MM.1S (cell line): ENCODE measurements around the gene AK8.

ENCODE experiments used
- DNase-seq: peaks from one replicate; pipeline ENCODE4 v3.0.0-alpha.2; 2015
- H2AFZ ChIP-seq: fragments of 300-600 bp; sonication (generic); 2 replicates; pipeline ENCODE4 v1.6.0; 2016; ENCODE audit warnings: antibody characterized with exemption, low read length
- H3F3A ChIP-seq: fragments of 300-600 bp; sonication (generic); 2 replicates; pipeline ENCODE4 v1.6.1; 2016; ENCODE audit warnings: mild to moderate bottlenecking, antibody characterized with exemption, low read length, moderate library complexity, mixed read lengths; ENCODE audit not compliant: insufficient read depth
- H3K27ac ChIP-seq: fragments of 300-600 bp; sonication (generic); 2 replicates; pipeline ENCODE4 v1.5.1; 2016; ENCODE audit warnings: mild to moderate bottlenecking, low read length
- H3K27me3 ChIP-seq: fragments of 300-600 bp; sonication (generic); replicated peaks from 2 replicates; pipeline ENCODE4 v1.6.0; 2016; ENCODE audit warnings: low read length; ENCODE audit not compliant: insufficient read depth
- H3K36me3 ChIP-seq: fragments of 300-600 bp; sonication (generic); replicated peaks from 2 replicates; pipeline ENCODE4 v1.6.1; 2016; ENCODE audit warnings: mild to moderate bottlenecking, low read length, mixed read lengths; ENCODE audit not compliant: insufficient read depth
- H3K4me1 ChIP-seq: fragments of 300-600 bp; sonication (generic); 2 replicates; pipeline ENCODE4 v1.6.1; 2016; ENCODE audit warnings: low read length, mixed read lengths
- H3K4me2 ChIP-seq: fragments of 300-600 bp; sonication (generic); 2 replicates; pipeline ENCODE4 v1.6.0; 2016; ENCODE audit warnings: low read depth, low read length
- H3K4me3 ChIP-seq: fragments of 300-600 bp; sonication (generic); 2 replicates; pipeline ENCODE4 v1.5.1; 2016; ENCODE audit warnings: low read length, mixed read lengths
- H3K79me2 ChIP-seq: fragments of 300-600 bp; sonication (generic); 2 replicates; pipeline ENCODE4 v1.6.1; 2016; ENCODE audit warnings: mixed run types, low read length, mixed read lengths
- H3K9ac ChIP-seq: fragments of 300-600 bp; sonication (generic); 2 replicates; pipeline ENCODE4 v1.6.1; 2016; ENCODE audit warnings: low read length, mixed read lengths
- H3K9me2 ChIP-seq: fragments of 300-600 bp; sonication (generic); replicated peaks from 2 replicates; pipeline ENCODE4 v1.6.1; 2016; ENCODE audit warnings: mild to moderate bottlenecking, low read length, mixed read lengths; ENCODE audit not compliant: insufficient read depth
- H3K9me3 ChIP-seq: fragments of 300-600 bp; sonication (generic); replicated peaks from 2 replicates; pipeline ENCODE4 v1.6.1; 2016; ENCODE audit warnings: mild to moderate bottlenecking, low read length, mixed read lengths; ENCODE audit not compliant: insufficient read depth
- H4K20me1 ChIP-seq: fragments of 300-600 bp; sonication (generic); 2 replicates; pipeline ENCODE4 v1.6.1; 2016; ENCODE audit warnings: mild to moderate bottlenecking, low read length, moderate library complexity, mixed read lengths; ENCODE audit not compliant: insufficient read depth
- EZH2 ChIP-seq: fragments of 300-600 bp; sonication (generic); optimal IDR thresholded peaks from 2 replicates; pipeline ENCODE3; 2017; ENCODE audit warnings: low read depth, mild to moderate bottlenecking, antibody characterized with exemption, low read length, mixed read lengths
- EZH2phosphoT487 ChIP-seq: fragments of 300-600 bp; sonication (generic); IDR thresholded peaks from 2 replicates; pipeline ENCODE4 v1.6.1; 2018; ENCODE audit warnings: antibody characterized with exemption, low read length
- TF ChIP-seq, protein P1 (sequence below): fragments of 300-600 bp; sonication (generic); IDR thresholded peaks from 2 replicates; pipeline ENCODE4 v1.5.1; 2016; ENCODE audit warnings: antibody characterized with exemption, low read length, mixed read lengths

Gene AK8

DNA sequence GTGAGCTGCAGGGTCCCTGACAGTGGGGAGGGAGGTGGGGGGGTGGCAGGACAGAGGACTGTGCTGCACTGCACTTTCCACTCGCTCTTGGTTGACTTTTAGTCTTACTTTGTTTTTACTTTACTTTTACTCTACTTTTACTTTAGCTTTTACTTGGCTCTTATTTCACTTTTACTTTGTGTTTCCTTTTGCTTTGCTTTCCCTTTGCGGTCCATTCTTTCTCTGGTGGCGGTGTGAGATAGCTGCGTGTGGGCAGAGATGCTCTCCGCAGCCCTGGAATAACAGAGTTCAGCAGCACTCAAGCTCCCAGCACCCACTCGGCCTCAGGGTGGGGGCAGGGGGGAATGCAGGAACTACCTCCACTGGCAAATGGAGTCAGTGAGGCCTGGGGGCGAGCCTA, 4.7 kb downstream of the AK8 start:
- no peak overlapping the region for H3K27ac ChIP-seq
- H3K79me2 ChIP-seq, result no peaks in the 10 kb centered on the region
- H3K9me3 ChIP-seq, result no peaks in the 10 kb centered on the region
- H3K4me3 ChIP-seq, result peak overlapping the region; percentile 22; the same call in 1 of the 2 replicates
- H4K20me1 ChIP-seq, result no peaks in the 10 kb centered on the region
- peaks cover 80% of the 10 kb centered on the region for H3K27me3 ChIP-seq
- peak overlapping the region; percentile 68 for H3K4me2 ChIP-seq
- no peak for DNase-seq
- TF ChIP-seq EZH2 (no peak), EZH2phosphoT487 (peak; percentile 94)
- no peaks in the 10 kb centered on the region for H3K9me2 ChIP-seq
- no peak overlapping the region for H3K9ac ChIP-seq
- no peaks in the 10 kb centered on the region for H3K36me3 ChIP-seq
- 0 out of 2 replicates have a peak, but pooled peaks cover 6% of the 10 kb centered on the region for H3K4me1 ChIP-seq
- H2AFZ ChIP-seq, result no peak overlapping the region
- H3F3A ChIP-seq, result no peaks in the 10 kb centered on the region

DNA sequence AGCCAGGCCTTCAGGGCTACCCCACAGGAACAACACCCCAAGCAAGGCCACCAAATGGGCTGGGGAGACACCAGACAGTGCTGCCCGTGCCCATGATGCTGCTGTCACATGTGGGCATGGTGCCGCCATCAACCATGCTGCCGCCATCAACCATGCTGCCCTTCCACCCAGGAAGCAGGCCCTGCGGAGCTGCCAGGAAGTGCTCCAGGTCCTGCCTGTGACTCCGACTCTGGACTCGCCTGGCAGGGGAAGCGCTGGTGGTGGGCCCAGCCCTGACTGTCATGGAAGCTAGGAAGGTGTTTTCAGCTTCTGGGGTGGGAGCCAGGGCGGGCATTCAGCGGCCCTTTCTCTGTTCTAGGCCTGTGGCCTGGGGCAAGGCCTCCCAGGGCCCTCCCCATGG, 8.8 kb downstream of the AK8 start:
- H3K9me3 ChIP-seq, result no peaks in the 10 kb centered on the region
- H3K27me3 ChIP-seq, result peaks cover 74% of the 10 kb centered on the region
- TF ChIP-seq, protein P1, sequence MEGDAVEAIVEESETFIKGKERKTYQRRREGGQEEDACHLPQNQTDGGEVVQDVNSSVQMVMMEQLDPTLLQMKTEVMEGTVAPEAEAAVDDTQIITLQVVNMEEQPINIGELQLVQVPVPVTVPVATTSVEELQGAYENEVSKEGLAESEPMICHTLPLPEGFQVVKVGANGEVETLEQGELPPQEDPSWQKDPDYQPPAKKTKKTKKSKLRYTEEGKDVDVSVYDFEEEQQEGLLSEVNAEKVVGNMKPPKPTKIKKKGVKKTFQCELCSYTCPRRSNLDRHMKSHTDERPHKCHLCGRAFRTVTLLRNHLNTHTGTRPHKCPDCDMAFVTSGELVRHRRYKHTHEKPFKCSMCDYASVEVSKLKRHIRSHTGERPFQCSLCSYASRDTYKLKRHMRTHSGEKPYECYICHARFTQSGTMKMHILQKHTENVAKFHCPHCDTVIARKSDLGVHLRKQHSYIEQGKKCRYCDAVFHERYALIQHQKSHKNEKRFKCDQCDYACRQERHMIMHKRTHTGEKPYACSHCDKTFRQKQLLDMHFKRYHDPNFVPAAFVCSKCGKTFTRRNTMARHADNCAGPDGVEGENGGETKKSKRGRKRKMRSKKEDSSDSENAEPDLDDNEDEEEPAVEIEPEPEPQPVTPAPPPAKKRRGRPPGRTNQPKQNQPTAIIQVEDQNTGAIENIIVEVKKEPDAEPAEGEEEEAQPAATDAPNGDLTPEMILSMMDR, result no peak
- TF ChIP-seq EZH2phosphoT487 (no peak), EZH2 (no peak)
- no peak overlapping the region for H3K4me2 ChIP-seq
- no peak overlapping the region for H2AFZ ChIP-seq
- no peak for DNase-seq
- no peak overlapping the region for H3K4me3 ChIP-seq
- no peaks in the 10 kb centered on the region for H4K20me1 ChIP-seq
- H3K4me1 ChIP-seq, result 0 out of 2 replicates have a peak, but pooled peaks cover 6% of the 10 kb centered on the region
- H3K27ac ChIP-seq, result no peak overlapping the region
- H3F3A ChIP-seq, result no peaks in the 10 kb centered on the region
- H3K36me3 ChIP-seq, result no peaks in the 10 kb centered on the region
- H3K9ac ChIP-seq, result no peak overlapping the region
- no peaks in the 10 kb centered on the region for H3K9me2 ChIP-seq
- no peaks in the 10 kb centered on the region for H3K79me2 ChIP-seq

DNA sequence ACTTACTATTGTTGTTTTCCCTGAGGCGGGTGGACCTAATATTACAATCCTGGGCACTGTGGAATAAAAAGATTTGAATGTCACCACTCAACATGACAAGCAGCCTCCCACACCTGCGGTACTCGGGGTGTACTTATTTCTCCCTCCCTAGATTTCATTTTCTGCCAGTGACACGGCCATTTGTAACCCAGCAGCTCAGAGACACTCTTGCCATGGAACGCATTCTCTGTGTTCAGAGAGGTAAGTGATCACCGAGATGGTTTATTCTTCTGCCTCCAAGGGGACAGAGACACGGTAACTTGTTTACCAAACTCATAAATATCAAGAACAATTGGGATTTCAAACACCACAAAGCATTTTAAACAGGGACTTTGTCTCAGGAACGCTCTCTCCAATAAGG, 11.2 kb downstream of the AK8 start:
- H3K9me2 ChIP-seq, result no peaks in the 10 kb centered on the region
- no peak overlapping the region for H3K4me3 ChIP-seq
- H3K4me1 ChIP-seq, result no peaks in the 10 kb centered on the region
- H3K27ac ChIP-seq, result no peak overlapping the region
- no peak overlapping the region for H3K9ac ChIP-seq
- H3F3A ChIP-seq, result no peaks in the 10 kb centered on the region
- TF ChIP-seq, protein P1, result no peak
- no peak overlapping the region for H2AFZ ChIP-seq
- H3K36me3 ChIP-seq, result no peaks in the 10 kb centered on the region
- H3K9me3 ChIP-seq, result no peaks in the 10 kb centered on the region
- no peaks in the 10 kb centered on the region for H3K79me2 ChIP-seq
- DNase-seq, result no peak
- no peak overlapping the region for H3K4me2 ChIP-seq
- no peaks in the 10 kb centered on the region for H4K20me1 ChIP-seq
- peaks cover 70% of the 10 kb centered on the region for H3K27me3 ChIP-seq

DNA sequence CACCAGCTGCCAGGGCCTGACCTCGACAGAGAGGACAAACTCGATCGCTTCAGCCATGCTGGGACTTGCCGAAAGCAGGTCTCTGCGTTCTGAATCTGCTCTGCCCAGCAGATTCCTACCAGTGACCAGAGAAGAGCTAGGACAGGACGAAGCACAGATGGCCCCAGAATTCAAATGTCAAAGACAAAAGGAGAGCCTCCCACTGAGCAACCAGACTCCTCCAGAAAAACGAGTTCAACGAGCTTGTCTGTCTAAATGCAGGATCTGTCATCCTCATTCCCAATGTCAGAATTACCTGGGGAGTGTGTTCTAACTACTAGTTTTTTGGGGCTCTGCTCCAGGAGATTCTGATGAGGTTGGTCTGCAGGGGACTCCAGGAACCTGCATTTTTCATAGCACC, 13.4 kb downstream of the AK8 start:
- no peak for DNase-seq
- TF ChIP-seq EZH2phosphoT487, result no peak
- TF ChIP-seq, protein P1, result no peak
- TF ChIP-seq EZH2, result no peak

More for the DNA sequence above, 13.4 kb downstream of the AK8 start:
- Histone ChIP-seq H3K4me2 (no peak overlapping the region), H3F3A (no peaks in the 10 kb centered on the region), H3K79me2 (no peaks in the 10 kb centered on the region), H2AFZ (no peak overlapping the region), H3K36me3 (no peaks in the 10 kb centered on the region), H4K20me1 (no peaks in the 10 kb centered on the region), H3K9me3 (no peaks in the 10 kb centered on the region), H3K27ac (no peak overlapping the region), H3K4me3 (no peak overlapping the region), H3K4me1 (no peaks in the 10 kb centered on the region), H3K9me2 (no peaks in the 10 kb centered on the region), H3K27me3 (peaks cover 61% of the 10 kb centered on the region), H3K9ac (no peak overlapping the region)
